K562 (cell line): ENCODE measurements around the gene SERPINE2. TPM values are rescaled to one million over a fixed set of nuclear protein-coding genes. Genes with fewer than 3 reads are reported as not detected.

Source experiments
- ATAC-seq: fragments of 200-7000 bp; cut with Tn5 transposase; 3 replicates; pipeline ENCODE4 v1.9.1; 2020; ENCODE audit warnings: moderate library complexity
- BruUV-seq: library from RNA; stranded (reverse); fragments of 400-500 nt; replicated peaks from 2 replicates; lab custom pipeline; 2021; lab: Mats Ljungman, UMichigan
- CTCF ChIA-PET: fragments of 300-600 bp; formaldehyde crosslinking; extraction: SDS; loops from one replicate; lab custom pipeline; 2021; ENCODE audit warnings: low intra/inter-chr PET ratio; lab: Yijun Ruan, JAX
- POLR2A ChIA-PET: fragments of 300-600, 350-650 bp; sonication (Branson Sonifier 250); formaldehyde crosslinking; extraction: SDS; loops from one replicate; lab custom pipeline; 2021; ENCODE audit warnings: antibody characterized with exemption, inconsistent platforms; lab: Yijun Ruan, JAX
- DNase-seq, 4 experiments: peaks; one replicate each; pipeline versions ENCODE4 v3.0.0 to v3.0.0-alpha.2; 2011 to 2018; ENCODE audit warnings: low spot score in 3 of 4, mixed read lengths in 3 of 4; ENCODE audit errors: extremely low read depth in 1 of 4
- FAIRE-seq: peaks from 2 replicates; lab custom pipeline; 2011; peaks lifted over from hg19 to GRCh38; lab: Jason Lieb, UNC
- H2AFZ ChIP-seq: 2 replicates; pipeline ENCODE4 v1.6.0; 2011; ENCODE audit warnings: low read depth, low read length, control low read depth, inconsistent platforms
- H3K27ac ChIP-seq: fragments of 200-600 bp; 3 replicates; pipeline ENCODE4 v1.8.0; 2011; ENCODE audit warnings: low read depth, mild to moderate bottlenecking, control low read depth, inconsistent platforms, low read length, moderate library complexity, mixed read lengths; ENCODE audit errors: extremely low read depth
- H3K27me3 ChIP-seq, 2 experiments: fragments of 300-600 bp in 1 of 2; 2 replicates in 1 of 2; 3 replicates in 1 of 2; pipeline versions ENCODE4 v1.6.0 to v1.8.0; 2011; ENCODE audit warnings: inconsistent platforms in 2 of 2, low read length in 2 of 2, mild to moderate bottlenecking in 1 of 2, mixed read lengths in 1 of 2, moderate library complexity in 1 of 2; ENCODE audit not compliant: control insufficient read depth in 2 of 2, insufficient read depth in 2 of 2
- H3K36me3 ChIP-seq: fragments of 300-600 bp; 3 replicates; pipeline ENCODE4 v1.8.0; 2011; ENCODE audit warnings: mild to moderate bottlenecking, low read length, inconsistent platforms; ENCODE audit not compliant: control insufficient read depth, insufficient read depth
- H3K4me1 ChIP-seq, 2 experiments: fragments of 200-600 bp in 1 of 2; replicated peaks in 1 of 2; 2 replicates in 1 of 2; 3 replicates in 1 of 2; pipeline versions ENCODE4 v1.5.1 to v1.8.0; 2011; ENCODE audit warnings: inconsistent platforms in 2 of 2, low read length in 2 of 2, mild to moderate bottlenecking in 1 of 2, mixed read lengths in 1 of 2, moderate library complexity in 1 of 2; ENCODE audit not compliant: control insufficient read depth in 2 of 2, insufficient read depth in 2 of 2
- H3K4me2 ChIP-seq: 2 replicates; pipeline ENCODE4 v1.6.1; 2011; ENCODE audit warnings: low read length, control low read depth, inconsistent platforms, mixed read lengths; ENCODE audit not compliant: insufficient read depth
- H3K4me3 ChIP-seq: fragments of 200-600 bp; sonication (generic), shearing (Covaris generic); 2 replicates; pipeline ENCODE4 v1.5.1; 2016; ENCODE audit warnings: control low read depth, inconsistent platforms
- H3K79me2 ChIP-seq: fragments of 200-600 bp; 3 replicates; pipeline ENCODE4 v1.8.0; 2011; ENCODE audit warnings: low read length, inconsistent platforms; ENCODE audit not compliant: control insufficient read depth, insufficient read depth
- H3K9ac ChIP-seq, 2 experiments: 2 replicates each; pipeline versions ENCODE4 v1.6.0 to v1.6.1; 2011; ENCODE audit warnings: low read depth in 2 of 2, low read length in 2 of 2, control low read depth in 1 of 2, inconsistent platforms in 1 of 2, mild to moderate bottlenecking in 1 of 2, mixed read lengths in 1 of 2; ENCODE audit not compliant: insufficient read depth in 1 of 2
- H3K9me1 ChIP-seq: one replicate; pipeline ENCODE4 v1.6.0; 2011; ENCODE audit warnings: inconsistent platforms, mild to moderate bottlenecking, low read length, moderate library complexity; ENCODE audit not compliant: control insufficient read depth, insufficient read depth
- H3K9me3 ChIP-seq: replicated peaks from 2 replicates; pipeline ENCODE4 v1.5.1; 2011; ENCODE audit warnings: low read depth, low read length, inconsistent platforms; ENCODE audit not compliant: control insufficient read depth, insufficient read depth
- H4K20me1 ChIP-seq: replicated peaks from 2 replicates; pipeline ENCODE4 v1.6.1; 2011; ENCODE audit warnings: low read length, inconsistent platforms, mixed read lengths; ENCODE audit not compliant: control insufficient read depth, insufficient read depth
- CHCHD3 ChIP-seq: fragments of 250-450 bp; sonication (Bioruptor Pico); IDR thresholded peaks from 2 replicates; pipeline ENCODE4 v2.1.2; 2022; ENCODE audit warnings: mild to moderate bottlenecking
- NCOA2 ChIP-seq, 2 experiments: fragments of 450-650 bp; IDR thresholded peaks; 2 replicates each; pipeline ENCODE4 v1.6.1; 2018; ENCODE audit warnings: mild to moderate bottlenecking in 2 of 2, moderate library complexity in 1 of 2; ENCODE audit not compliant: partially characterized antibody in 2 of 2
- POLR3A ChIP-seq: IDR thresholded peaks from 2 replicates; pipeline ENCODE4 v1.6.1; 2011; ENCODE audit warnings: borderline replicate concordance, mild to moderate bottlenecking, moderate library complexity; ENCODE audit not compliant: insufficient read length, insufficient read depth; ENCODE audit errors: extremely low read depth
- SPI1 ChIP-seq: IDR thresholded peaks from 2 replicates; pipeline ENCODE4 v1.6.1; 2011; ENCODE audit warnings: low read depth, low read length, control low read depth, borderline replicate concordance
- ZBTB1 ChIP-seq: sonication (generic); formaldehyde crosslinking; IDR thresholded peaks from 2 replicates; pipeline ENCODE4 v1.8.1; 2023; ENCODE audit warnings: missing genetic modification reagents, low read depth, mild to moderate bottlenecking, borderline replicate concordance
- ZFX ChIP-seq: sonication (generic); formaldehyde crosslinking; IDR thresholded peaks from 2 replicates; pipeline ENCODE4 v1.8.0; 2022; ENCODE audit warnings: mild to moderate bottlenecking, missing genetic modification reagents, moderate library complexity
- ZNF717 ChIP-seq: fragments of 250-450 bp; sonication (Bioruptor Pico); IDR thresholded peaks from 2 replicates; pipeline ENCODE4 v1.5.0; 2021
- WGBS: fragments of 100-300 bp; shearing (Covaris generic); methylation state at CpG from one replicate; pipeline ENCODE4 v1.1.6; 2016; ENCODE audit warnings: low coverage, mixed read lengths; ENCODE audit not compliant: insufficient coverage; ENCODE audit errors: missing lambda C conversion rate; 5-methylcytosine and 5-hydroxymethylcytosine counted together
- in situ Hi-C: fragments of 300-500 bp; cut with MboI; formaldehyde crosslinking; loops from 4 replicates; pipeline ENCODE4 v1.15.0; 2018; ENCODE audit warnings: inconsistent platforms, mixed read lengths
- intact Hi-C: fragments of 100-400 bp; cut with micrococcal nuclease; formaldehyde crosslinking; loops from 2 replicates; pipeline ENCODE4 v1.14.2; 2022
- polyA plus RNA-seq, 8 experiments: library from polyadenylated mRNA; depleted of rRNA in 4 of 8; stranded (reverse) in 5 of 8; unstranded in 3 of 8; fragments of >200 nt; fragmentation: Nextera tagmentation in 2 of 8; fragmentation: Illumina TruSeq in 1 of 8; extraction: Ambion mirVana in 2 of 8; extraction: Trizol in 1 of 8; gene quantifications; 2 replicates each; pipeline versions ENCODE4 v1.2.1 to v1.2.3, GENCODE V29; 2011 to 2014; ENCODE audit warnings: inconsistent platforms in 1 of 8, missing spikeins in 1 of 8
- total RNA-seq, 7 experiments: library from RNA; depleted of rRNA in 6 of 7; stranded (reverse); fragments of >200 nt in 6 of 7; fragmentation: Illumina TruSeq in 2 of 7; extraction: Trizol in 2 of 7; gene quantifications; 2 replicates each; pipeline versions ENCODE4 v1.2.1 to v1.2.3, GENCODE V29; 2011 to 2021; ENCODE audit warnings: low replicate concordance in 1 of 7
- TF ChIP-seq, protein P1 (sequence below): IDR thresholded peaks from 3 replicates; pipeline ENCODE4 v1.6.1; 2011; ENCODE audit warnings: borderline replicate concordance, mild to moderate bottlenecking; ENCODE audit not compliant: insufficient read length, insufficient read depth
- TF ChIP-seq, protein P2 (sequence below): fragments of 250-450 bp; sonication (Bioruptor Pico); IDR thresholded peaks from 2 replicates; pipeline ENCODE4 v1.4.0; 2020

Gene SERPINE2
- total and polyA plus RNA-seq, 9 of the 15 experiments (the other 6 are each of a cell fraction or from before 2014, with no cell fraction given): 0.03 to 0.16 (median 0.13) TPM; not detected in 6

DNA sequence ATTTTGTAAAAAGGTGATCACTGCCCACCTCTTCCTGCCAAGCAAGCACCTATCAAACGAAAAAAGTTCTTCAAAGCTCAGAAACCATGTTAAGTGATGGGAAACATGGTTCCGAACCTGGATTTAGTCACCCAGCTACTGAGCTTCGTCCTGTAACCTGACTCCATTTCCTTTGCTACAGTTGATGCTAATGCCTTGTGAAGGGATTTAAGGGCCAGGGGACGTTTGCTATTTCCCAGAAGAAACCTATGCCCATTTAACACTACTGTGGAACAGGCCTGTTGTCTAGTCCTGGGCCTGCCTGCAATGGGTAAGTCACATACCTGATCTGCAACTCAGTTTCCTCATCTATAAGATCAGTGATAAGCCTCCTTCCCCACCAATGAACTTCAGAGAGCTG is 14.8 kb downstream of the SERPINE2 start:
- Histone ChIP-seq H4K20me1 (no peaks in the 10 kb centered on the region), H3K4me1 (peaks cover 0 to 3% of the 10 kb centered on the region in 2 experiments; a peak in 1 of 5 replicates), H3K9me1 (no peaks in the 10 kb centered on the region), H3K79me2 (no peaks in the 10 kb centered on the region), H3K4me3 (no peak overlapping the region), H3K9ac (no peak overlapping the region), H3K27ac (no peak overlapping the region), H3K36me3 (no peaks in the 10 kb centered on the region), H3K27me3 (no peaks in the 10 kb centered on the region; a peak in 2 of 5 replicates), H3K4me2 (no peak overlapping the region), H3K9me3 (no peaks in the 10 kb centered on the region), H2AFZ (no peak overlapping the region)
- no TSS peak for BruUV-seq
- in situ Hi-C loops (no loop called here), intact Hi-C loops (no loop called here)
- CTCF ChIA-PET: no interaction called here
- ATAC-seq (no peak), DNase-seq (no peak), FAIRE-seq (no peak)
- WGBS: 2% methylated on average over 4 of the region's 4 CpGs
- POLR2A ChIA-PET: no interaction called here
- TF ChIP-seq ZBTB1 (CRISPR knock-in tag): no peak
- TF ChIP-seq, protein P1, sequence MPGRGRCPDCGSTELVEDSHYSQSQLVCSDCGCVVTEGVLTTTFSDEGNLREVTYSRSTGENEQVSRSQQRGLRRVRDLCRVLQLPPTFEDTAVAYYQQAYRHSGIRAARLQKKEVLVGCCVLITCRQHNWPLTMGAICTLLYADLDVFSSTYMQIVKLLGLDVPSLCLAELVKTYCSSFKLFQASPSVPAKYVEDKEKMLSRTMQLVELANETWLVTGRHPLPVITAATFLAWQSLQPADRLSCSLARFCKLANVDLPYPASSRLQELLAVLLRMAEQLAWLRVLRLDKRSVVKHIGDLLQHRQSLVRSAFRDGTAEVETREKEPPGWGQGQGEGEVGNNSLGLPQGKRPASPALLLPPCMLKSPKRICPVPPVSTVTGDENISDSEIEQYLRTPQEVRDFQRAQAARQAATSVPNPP: no peak
- no peak for TF ChIP-seq ZNF717 (CRISPR knock-in tag)
- TF ChIP-seq, protein P2, sequence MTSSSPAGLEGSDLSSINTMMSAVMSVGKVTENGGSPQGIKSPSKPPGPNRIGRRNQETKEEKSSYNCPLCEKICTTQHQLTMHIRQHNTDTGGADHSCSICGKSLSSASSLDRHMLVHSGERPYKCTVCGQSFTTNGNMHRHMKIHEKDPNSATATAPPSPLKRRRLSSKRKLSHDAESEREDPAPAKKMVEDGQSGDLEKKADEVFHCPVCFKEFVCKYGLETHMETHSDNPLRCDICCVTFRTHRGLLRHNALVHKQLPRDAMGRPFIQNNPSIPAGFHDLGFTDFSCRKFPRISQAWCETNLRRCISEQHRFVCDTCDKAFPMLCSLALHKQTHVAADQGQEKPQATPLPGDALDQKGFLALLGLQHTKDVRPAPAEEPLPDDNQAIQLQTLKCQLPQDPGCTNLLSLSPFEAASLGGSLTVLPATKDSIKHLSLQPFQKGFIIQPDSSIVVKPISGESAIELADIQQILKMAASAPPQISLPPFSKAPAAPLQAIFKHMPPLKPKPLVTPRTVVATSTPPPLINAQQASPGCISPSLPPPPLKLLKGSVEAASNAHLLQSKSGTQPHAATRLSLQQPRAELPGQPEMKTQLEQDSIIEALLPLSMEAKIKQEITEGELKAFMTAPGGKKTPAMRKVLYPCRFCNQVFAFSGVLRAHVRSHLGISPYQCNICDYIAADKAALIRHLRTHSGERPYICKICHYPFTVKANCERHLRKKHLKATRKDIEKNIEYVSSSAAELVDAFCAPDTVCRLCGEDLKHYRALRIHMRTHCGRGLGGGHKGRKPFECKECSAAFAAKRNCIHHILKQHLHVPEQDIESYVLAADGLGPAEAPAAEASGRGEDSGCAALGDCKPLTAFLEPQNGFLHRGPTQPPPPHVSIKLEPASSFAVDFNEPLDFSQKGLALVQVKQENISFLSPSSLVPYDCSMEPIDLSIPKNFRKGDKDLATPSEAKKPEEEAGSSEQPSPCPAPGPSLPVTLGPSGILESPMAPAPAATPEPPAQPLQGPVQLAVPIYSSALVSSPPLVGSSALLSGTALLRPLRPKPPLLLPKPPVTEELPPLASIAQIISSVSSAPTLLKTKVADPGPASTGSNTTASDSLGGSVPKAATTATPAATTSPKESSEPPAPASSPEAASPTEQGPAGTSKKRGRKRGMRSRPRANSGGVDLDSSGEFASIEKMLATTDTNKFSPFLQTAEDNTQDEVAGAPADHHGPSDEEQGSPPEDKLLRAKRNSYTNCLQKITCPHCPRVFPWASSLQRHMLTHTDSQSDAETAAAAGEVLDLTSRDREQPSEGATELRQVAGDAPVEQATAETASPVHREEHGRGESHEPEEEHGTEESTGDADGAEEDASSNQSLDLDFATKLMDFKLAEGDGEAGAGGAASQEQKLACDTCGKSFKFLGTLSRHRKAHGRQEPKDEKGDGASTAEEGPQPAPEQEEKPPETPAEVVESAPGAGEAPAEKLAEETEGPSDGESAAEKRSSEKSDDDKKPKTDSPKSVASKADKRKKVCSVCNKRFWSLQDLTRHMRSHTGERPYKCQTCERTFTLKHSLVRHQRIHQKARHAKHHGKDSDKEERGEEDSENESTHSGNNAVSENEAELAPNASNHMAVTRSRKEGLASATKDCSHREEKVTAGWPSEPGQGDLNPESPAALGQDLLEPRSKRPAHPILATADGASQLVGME (CRISPR knock-in tag): no peak
- TF ChIP-seq NCOA2 (IDR thresholded peaks at IDR 0.05; ENCODE audit: partially characterized antibody in 2 of 2): no peak
- TF ChIP-seq CHCHD3 (CRISPR knock-in tag): no peak
- TF ChIP-seq SPI1: no peak
- no peak for TF ChIP-seq POLR3A
- TF ChIP-seq ZFX (CRISPR knock-in tag): no peak
- TF ChIP-seq, all 486 proteins: peak for 0
